ENCODE measurements around the gene TBC1D12. TPM values are rescaled to one million over a fixed set of nuclear protein-coding genes. Genes with fewer than 3 reads are reported as not detected.

TBC1D12 gene
- polyA plus RNA-seq, 1 experiment = 4.7 TPM

DNA sequence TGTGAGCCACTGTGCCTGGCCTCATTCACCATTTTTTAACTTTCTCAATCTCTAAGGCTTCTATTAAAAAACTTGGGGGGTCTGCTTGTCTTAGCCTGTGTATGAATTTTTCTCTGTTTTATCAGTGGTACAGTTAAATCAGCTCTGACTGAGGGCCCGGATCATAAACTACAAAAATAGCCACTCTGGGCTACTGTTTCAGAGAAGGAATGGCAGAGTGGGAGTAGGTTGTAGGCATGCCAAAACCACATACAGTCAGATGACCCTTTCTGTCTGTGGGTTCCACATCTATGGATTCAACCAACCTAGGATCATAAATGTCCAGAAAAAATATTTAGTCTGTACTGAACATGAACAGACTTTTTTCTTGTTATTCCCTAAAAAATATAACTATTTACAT is 21.3 kb downstream of the TBC1D12 start:
- Histone ChIP-seq H3K27me3 (ENCODE audit: control insufficient read depth, insufficient read depth, low read length) (no peaks in the 10 kb centered on the region), H3K27ac (ENCODE audit: low read depth, low read length) (no peak overlapping the region), H3K4me3 (ENCODE audit: low read depth, low read length) (no peak overlapping the region), H3K9me3 (ENCODE audit: control insufficient read depth, insufficient read depth, low read length) (no peaks in the 10 kb centered on the region; the same call in 1 of the 2 replicates)
- CTCF ChIA-PET = interaction anchor here (0.7 to 2.8 kb wide), 4 partner anchors 16 to 156 kb away, joined by 3 to 17 read pairs (median 4); no protein-coding TSS in a partner anchor
- peak; percentile 38 for DNase-seq (ENCODE audit: low read depth, low spot score)
- no peak for TF ChIP-seq CTCF (IDR thresholded peaks at IDR 0.05; ENCODE audit: low read depth, low read length)
- POLR2A ChIA-PET = interaction anchor here (0.6 to 1.0 kb wide), 2 partner anchors 21 to 528 kb away, joined by 4 read pairs; partner anchors contain the start of gene TBC1D12

DNA sequence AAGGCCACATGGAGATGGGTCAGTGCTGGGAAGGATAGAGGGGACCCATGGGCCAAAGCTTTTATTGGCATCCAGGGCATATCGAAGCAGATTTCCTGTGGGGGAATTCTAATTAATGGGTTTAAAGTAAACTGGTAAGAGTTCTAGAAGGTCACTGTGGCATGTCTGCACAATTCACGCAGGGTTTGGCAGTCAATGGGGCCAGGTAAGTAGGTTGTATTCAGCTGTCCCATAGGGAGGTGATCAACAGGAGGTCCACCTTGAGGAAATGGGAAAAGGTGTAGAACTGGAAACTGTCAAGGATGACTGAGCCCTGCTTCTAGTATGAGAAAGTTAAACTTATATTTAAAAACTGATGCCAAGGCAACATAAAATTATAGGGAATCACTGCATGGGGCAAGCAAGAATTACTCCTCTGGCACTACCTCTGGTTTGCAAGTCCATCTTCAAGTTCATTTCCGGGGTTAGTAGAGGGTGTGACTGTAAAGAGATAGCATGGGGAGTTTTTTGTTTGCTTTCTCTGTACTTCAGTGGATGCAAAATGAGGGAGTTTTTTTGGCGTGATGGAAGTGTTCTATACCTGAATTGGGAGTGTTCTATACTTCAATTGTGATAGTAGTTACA is 22.5 kb downstream of the TBC1D12 start:
- ChIA-PET POLR2A (interaction anchor here (0.6 to 0.7 kb wide), 2 partner anchors 21 to 119 kb away, joined by 3 to 12 read pairs; no protein-coding TSS in a partner anchor), CTCF (interaction anchor here (2.8 kb wide), 1 partner anchor 19 kb away, joined by 17 read pairs; no protein-coding TSS in a partner anchor)
- TF ChIP-seq CTCF (IDR thresholded peaks at IDR 0.05; ENCODE audit: low read depth, low read length) = no peak
- no peak overlapping the region for H3K4me3 ChIP-seq (ENCODE audit: low read depth, low read length)
- no peak for DNase-seq (ENCODE audit: low read depth, low spot score)
- H3K9me3 ChIP-seq (ENCODE audit: control insufficient read depth, insufficient read depth, low read length) = no peaks in the 10 kb centered on the region
- no peaks in the 10 kb centered on the region for H3K27me3 ChIP-seq (ENCODE audit: control insufficient read depth, insufficient read depth, low read length)
- H3K27ac ChIP-seq (ENCODE audit: low read depth, low read length) = no peak overlapping the region

DNA sequence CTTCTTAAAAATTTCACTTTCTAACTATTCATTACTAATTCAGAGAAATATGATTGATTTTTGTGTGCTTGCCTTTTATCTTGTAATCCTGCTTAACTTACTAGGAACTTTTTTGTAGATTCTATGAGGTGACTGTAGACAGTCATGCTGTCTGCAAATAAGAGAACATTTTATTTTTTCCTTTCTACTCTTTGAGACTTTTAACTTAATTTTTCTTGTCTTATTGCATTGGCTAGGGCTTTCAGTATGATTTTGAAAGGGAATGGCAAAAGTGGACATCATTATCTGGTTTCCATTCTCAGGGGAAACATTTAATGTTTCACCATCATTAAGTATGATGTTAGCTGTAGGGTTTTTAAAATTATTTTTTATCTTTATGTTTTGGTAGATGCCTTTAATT is 23.6 kb downstream of the TBC1D12 start:
- CTCF ChIA-PET = interaction anchor here (0.6 to 2.8 kb wide), 2 partner anchors 18 kb away, joined by 3 to 17 read pairs; no protein-coding TSS in a partner anchor
- no peak for TF ChIP-seq CTCF (IDR thresholded peaks at IDR 0.05; ENCODE audit: low read depth, low read length)
- no peak overlapping the region for H3K27ac ChIP-seq (ENCODE audit: low read depth, low read length)
- no peaks in the 10 kb centered on the region for H3K9me3 ChIP-seq (ENCODE audit: control insufficient read depth, insufficient read depth, low read length)
- DNase-seq (ENCODE audit: low read depth, low spot score) = no peak
- POLR2A ChIA-PET = interaction anchor here (0.7 kb wide), 1 partner anchor 22 kb away, joined by 3 read pairs; no protein-coding TSS in a partner anchor
- no peak overlapping the region for H3K4me3 ChIP-seq (ENCODE audit: low read depth, low read length)
- H3K27me3 ChIP-seq (ENCODE audit: control insufficient read depth, insufficient read depth, low read length) = no peaks in the 10 kb centered on the region

DNA sequence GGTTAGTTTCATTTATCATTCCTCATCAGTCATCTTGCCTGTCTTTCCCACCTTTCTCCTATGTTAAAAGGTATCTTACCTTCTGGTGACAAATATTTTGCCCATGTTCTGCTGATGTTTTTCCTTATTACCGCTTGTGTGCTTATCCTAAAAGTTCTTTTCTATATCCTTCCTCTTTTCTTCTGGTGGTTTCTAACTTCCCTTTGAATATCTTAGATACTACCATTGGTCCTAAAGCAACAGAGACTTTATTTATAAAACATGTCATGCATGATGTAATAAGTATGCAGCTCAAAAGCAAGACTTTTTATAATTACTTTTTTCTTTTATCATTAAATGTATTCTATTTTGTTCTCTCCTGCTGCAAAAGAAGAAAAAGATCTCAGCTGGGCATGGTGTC is 24.8 kb downstream of the TBC1D12 start:
- no peaks in the 10 kb centered on the region for H3K9me3 ChIP-seq (ENCODE audit: control insufficient read depth, insufficient read depth, low read length)
- H3K27me3 ChIP-seq (ENCODE audit: control insufficient read depth, insufficient read depth, low read length) = no peaks in the 10 kb centered on the region
- POLR2A ChIA-PET = no interaction called here
- no peak overlapping the region for H3K4me3 ChIP-seq (ENCODE audit: low read depth, low read length)
- CTCF ChIA-PET = interaction anchor here (0.7 to 4.5 kb wide), 3 partner anchors 17 to 1048 kb away, joined by 4 to 34 read pairs (median 5); no protein-coding TSS in a partner anchor
- TF ChIP-seq CTCF (IDR thresholded peaks at IDR 0.05; ENCODE audit: low read depth, low read length) = no peak
- DNase-seq (ENCODE audit: low read depth, low spot score) = no peak
- no peak overlapping the region for H3K27ac ChIP-seq (ENCODE audit: low read depth, low read length)

Measured in AG04450 (cell line).